ENCODE measurements around the gene POLR3H.
A peak's percentile ranks its signal among the peaks of the same experiment; 100 is the strongest.
"Not testable (repeated sequence)": the region's sequence is repeated elsewhere in the genome, so short reads cannot be mapped to it uniquely, and the experiment has no call there.

Gene POLR3H, protein sequence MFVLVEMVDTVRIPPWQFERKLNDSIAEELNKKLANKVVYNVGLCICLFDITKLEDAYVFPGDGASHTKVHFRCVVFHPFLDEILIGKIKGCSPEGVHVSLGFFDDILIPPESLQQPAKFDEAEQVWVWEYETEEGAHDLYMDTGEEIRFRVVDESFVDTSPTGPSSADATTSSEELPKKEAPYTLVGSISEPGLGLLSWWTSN

DNA sequence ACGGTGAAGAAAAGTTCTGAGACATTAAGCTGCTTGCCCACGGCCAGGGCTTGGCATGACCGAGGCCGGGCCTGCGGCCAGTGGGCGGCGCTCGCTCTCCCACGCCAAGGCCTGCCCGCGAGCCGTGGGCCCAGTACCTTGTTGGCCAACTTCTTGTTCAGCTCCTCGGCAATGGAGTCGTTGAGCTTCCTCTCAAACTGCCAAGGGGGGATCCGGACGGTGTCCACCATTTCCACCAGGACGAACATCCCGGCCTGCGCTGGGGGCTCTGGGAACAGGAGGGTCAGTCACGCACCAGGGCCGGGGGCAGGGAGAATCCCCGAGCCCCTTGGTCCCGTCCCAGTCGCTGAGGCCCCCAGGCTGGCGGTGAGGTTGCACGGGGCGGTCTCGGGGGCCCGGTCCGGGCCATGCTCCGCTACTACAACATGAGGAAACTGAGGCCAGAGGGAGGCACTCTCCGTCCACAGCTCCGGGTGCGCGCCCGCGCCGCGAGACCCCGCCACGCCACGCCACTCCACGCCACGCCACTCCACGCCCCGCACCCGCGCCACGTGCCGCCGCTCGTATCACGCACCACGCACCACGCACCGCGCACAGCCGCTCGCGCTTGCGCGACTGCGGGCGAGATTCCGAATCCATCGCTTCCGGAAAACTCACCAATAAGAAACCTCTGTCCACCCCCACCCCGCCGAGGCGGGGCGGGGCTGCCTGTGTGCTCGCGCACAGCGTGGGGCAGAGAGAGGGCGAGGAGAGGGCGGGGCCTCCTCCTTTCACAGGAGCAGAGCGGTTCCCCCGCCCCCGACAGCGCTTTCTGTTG, at the start of gene POLR3H:
TSS of gene POLR3H (minus strand) at position 617 of the 817 bp plus-strand sequence. CDS start at position 248, 369 bp downstream.
- peak; percentile 98 for DNase-seq (ENCODE audit: low read depth)

DNA sequence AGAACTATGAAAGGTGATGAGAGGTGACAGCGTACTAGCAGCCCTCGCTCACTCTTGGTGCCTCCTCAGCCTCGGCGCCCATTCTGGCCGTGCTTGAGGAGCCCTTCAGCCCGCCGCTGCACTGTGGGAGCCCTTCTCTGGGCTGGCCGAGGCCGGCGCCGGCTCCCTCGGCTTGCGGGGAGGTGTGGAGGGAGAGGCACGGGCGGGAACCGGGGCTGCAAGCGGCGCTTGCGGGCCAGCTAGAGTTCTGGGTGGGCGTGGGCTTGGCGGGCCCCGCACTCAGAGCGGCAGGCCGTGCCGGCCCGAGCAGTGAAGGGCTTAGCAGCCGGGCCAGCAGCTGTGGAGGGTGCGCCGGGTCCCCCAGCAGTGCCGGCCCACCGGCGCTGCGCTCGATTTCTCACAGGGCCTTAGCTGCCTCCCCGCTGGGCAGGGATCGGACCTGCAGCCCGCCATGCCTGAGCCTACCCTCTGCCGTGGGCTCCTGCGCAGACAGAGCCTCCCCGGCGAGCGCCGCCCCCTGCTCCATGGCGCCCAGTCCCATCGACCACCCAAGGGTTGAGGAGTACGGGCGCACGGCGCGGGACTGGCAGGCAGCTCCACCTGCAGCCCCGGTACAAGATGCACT, 49.2 kb upstream of the POLR3H start:
- DNase-seq (ENCODE audit: low read depth): not testable (repeated sequence)

DNA sequence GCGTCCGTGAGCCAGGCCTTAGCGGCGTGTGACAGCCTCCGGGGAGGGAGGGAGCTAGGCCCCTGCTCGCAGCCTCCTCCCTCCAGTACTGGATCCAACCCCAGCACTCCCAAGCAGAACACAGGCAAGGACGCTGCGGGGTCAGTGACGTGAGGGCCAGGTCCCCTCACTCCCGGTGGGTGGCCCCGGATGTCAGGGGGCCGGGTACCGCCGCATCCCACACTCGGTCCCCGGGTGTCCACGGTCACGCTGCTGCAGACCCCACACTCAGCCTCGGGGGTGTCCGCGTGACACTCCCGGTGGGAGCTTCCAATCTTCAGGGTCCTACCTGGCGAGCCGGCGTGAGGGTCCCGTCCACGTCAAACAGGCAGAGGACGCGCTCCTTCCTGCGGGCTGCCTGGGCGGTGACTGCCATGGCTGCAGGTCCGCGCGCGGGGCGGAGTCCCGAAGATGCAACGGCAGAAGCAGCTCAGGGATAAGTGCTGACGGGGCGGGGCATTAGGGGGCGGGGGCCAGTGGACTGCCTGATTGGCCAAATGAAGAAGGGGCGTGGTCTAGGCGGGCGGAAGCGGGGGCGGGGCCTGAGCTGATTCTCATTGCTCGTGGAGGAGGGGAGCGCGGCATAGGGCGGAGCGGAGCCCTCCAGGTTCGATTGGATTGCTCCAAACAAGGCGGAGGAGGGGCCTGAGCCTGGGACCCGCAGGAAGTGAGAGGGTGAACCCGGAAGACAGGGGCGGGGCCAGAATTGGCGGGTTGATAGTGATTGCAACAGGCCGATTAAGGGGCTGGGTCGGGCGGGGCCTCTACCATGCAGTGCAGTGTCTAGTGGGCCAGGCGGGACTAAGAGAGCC, 45.3 kb upstream of the POLR3H start, which contains the start of gene PMM1:
TSS of gene PMM1 (minus strand) at position 450 of the 851 bp plus-strand sequence. CDS start at position 415, 35 bp downstream.
- DNase-seq (ENCODE audit: low read depth): peak; percentile 100

DNA sequence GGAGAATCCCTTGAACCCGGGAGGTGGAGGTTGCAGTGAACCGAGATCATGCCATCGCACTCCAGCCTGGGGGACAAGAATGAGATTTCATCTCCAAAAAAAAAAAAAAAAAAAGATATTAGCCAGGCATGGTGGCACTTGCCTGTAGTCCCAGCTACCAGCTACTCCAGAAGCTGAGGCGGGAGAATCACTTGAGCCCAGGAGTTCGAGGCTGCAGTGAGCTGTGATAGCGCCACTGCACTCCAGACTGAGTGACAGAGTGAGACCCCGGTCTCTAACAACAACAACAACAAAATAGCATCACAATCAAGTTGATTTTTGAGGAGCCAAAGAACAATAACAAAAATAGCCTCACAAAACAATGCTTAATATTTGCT, 43.1 kb upstream of the POLR3H start:
- DNase-seq (ENCODE audit: low read depth): no peak

DNA sequence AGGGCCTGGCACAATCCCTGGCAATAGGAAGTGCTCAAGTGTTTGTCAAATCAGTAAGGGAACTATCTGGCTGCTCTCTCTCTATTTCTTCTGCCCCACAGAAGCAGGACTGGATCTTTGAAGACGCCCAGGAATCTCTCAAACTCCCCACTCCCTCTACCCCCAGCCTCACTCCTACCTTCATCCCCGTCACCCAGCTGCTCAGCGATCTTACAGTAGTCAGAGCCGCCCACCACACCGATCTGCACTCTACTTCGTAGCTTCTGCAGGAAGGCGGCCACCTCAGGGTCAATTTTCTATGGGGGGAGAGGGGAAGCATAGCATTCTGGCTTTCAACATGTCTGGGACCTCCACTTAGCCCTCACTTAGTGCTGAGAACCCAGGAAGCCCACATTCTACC, 41.6 kb upstream of the POLR3H start:
- no peak for DNase-seq (ENCODE audit: low read depth)

DNA sequence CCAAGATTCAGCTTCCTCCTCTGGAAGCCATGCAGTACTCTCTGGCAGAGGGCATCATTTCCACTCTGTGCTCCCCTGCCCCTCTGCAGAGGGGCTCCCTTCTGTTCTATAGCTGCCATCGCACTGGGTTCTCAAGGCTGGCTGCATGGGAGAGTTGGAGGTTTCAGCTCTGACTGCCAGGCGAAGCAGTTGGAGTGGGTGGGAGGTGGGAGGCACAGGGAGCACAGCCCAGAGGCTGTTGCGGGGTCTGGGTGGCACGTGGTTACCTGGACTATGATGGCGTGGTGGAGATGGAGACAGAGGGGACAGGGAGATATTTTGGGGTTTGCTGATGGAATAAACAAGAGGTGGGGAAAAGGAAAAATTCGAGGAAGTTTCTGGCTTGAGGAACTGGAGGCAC, 40.6 kb upstream of the POLR3H start:
- DNase-seq (ENCODE audit: low read depth): no peak

DNA sequence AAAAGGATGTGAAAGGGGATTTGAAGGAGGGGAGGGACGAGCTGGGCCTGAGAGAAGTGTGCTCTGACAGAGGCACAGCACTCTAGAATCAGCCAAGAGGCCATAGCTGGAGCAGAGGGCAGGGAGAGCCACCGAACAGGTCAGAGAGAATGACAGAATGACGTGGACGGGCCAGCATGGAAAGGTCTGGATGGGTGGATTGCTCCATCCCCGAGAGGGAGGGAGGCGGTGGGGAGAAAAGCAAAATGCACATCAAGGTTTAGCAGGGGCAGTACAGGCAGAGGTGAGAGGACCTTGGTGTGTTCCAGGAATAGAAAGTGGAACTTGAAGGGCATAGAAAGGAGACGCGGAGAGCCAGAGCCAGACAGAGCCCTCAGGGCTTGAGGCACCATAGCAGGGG, 38.4 kb upstream of the POLR3H start:
- DNase-seq (ENCODE audit: low read depth): no peak

DNA sequence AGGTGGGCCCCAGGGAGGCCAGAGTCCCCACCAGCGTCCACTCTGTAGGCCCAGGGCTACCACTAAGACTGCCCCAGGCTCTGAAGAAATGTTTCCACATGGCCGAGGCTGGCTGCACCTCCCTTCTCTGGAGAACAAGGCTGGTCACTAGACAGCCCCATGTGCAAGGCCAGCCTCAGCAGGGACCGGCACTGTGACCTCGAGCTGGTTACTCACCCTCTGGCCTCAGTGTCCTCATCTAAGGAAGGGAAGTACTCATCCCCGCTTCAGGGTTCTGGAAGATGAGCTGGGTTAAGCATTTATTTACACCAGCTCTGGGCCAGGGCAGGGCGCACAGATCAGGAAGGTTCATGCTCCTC, 35.7 kb upstream of the POLR3H start:
- DNase-seq (ENCODE audit: low read depth): no peak

DNA sequence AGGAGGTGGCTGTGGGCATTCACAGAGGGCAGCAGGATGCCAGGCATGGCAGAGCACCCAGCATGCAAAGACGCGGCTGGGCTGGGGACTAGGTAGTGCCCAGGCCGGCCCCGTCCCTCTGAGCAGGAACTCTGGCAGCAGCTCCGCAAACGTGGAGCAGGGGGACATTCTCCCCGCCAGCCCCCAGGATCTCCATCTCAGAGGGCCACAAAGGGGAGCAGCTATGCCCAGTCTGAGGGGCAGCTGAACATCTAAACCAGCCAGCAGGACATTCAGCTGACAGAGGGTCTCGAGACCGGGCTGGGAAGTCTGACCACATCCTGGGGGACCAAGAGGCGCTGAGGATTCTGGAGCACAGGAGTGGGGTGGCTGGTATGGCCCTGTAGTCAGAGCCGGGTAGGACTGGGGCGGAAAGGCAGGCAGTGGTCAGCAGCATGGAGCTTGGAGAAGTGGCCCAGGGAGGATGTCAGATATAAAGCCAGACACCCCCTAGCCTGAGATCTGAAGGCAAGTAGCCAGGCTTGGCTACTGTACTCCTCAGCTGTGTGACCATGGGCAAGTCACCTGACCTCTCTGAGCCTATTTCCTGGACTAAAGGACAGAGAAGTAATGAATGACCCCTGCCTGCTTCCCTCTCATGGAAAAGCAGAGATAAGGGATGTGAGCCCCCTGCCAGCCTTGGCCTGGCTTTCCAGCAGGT, 35.2 kb upstream of the POLR3H start:
- no peak for DNase-seq (ENCODE audit: low read depth)

DNA sequence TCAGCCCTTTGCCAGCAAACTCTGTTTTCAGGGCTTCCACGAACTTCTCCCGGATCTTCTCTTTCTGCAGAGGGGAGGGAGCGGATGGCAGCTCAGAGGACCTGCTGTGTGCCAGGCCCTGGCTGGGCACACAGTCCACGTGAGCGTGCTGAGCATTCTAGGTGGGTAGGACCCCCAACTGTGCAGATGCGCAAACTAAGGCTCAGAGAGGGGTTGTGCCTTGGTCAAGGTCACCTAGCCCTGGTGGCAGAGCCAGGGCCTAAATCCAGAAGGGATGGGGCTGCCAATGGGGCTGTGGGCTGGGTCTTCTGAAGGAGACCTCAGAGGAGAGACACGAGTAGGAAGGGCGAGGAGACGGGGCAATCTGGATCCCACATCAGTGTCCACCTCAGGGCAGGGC, 34.5 kb upstream of the POLR3H start:
- no peak for DNase-seq (ENCODE audit: low read depth)

DNA sequence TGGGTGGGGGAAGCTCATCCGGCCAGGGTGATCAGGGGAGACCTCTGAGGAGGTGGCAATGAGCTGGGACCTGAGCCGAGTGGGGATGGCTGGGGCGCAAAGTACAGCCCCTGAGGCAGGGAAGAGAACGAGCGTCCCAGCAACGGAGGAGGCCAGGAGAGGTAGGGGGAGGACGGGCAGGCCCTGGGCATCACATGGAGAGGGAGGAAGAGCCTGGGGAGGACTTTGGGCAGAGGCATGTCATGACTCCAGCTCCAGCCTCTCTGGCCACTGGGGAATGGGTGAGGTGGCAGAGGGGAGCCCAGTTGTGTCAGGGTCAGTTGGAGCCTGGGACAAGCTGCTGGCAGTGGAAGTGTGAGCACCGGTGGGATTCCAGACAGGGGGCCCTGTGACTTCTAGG, 33.8 kb upstream of the POLR3H start:
- no peak for DNase-seq (ENCODE audit: low read depth)

DNA sequence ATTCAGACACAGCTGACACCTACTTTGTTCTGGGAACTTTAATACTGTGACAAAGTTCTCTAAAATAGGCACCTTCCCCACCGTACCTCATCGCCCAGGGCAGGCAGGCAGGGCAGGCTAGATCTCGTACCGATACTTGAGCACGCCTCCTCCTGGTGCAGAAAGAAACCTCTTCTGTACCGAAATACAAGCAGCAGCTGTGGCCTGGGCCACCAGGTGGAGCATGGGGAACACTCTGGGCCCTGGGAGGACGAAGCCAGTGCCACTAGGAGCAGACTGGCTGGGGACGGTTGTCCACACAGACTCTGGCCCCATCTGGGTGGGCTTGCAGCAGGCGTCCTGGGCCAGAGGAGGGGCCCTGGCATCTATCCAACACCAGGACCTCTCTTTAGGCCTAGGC, 32.6 kb upstream of the POLR3H start:
- peak; percentile 64 for DNase-seq (ENCODE audit: low read depth)

DNA sequence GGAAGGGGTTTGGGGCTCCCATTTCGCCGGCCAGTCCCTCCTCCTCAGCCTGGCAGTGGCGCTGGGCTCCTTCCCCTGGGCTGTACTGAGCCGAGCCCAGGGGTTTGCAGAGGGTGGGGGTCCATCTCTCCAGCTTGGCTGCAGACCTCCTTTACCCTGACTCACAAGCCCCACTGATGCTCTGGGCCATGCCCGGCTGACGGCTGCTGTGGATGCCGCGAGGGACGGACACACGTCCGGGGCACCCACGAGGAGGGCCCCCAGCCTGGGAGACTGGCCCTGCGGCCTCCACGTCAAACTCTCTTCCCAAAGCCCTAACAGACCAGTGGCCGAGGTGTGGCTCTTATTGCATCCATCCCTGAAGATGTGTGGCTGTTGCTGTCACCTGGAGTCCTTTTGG, 31.3 kb upstream of the POLR3H start:
- no peak for DNase-seq (ENCODE audit: low read depth)

DNA sequence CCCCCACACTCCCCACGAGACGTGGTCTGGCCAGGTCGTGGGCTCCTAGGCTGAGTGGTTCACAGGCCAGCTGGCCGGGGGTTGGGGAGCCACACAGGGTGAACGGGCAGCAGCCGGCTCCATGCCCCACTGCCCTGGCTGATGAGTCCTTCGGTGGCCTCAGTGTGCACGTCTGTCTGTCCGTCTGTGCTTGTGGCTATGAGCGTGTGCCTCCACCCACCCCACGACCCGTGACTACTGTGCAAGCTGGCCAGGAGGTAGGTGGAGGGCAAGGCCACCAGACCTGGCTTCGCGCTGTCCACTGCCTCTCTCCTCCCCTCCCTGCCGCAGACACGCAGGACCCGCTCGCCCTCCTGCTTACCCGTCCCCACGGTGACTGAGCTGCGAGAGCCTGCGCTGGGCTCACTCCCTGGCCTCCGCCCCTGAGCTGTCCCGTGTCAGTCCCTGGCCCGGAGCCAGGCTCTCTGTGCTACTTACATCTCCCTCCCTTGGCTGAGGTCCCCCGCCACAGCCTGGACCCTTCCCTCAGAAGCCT, 30.6 kb upstream of the POLR3H start:
- DNase-seq (ENCODE audit: low read depth): no peak

DNA sequence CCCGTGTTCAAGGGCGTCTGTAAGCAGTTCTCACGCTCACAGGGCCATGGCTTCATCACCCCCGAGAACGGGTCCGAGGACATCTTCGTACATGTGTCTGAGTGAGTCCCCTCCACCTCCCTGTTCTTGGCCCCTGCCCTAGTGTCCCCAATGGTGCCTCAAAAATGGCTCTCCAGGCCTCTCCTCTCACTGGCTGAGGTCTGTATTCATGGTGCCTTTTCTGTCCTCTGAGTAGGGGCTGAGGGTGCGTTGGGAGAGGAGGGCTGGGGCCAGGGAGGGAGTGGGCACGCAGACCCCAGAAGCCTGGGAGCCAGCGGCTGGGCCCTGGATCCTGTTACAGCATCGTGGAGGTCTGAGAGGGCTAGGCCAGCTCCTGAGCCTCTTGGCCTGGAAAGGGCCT, 29.4 kb upstream of the POLR3H start:
- no peak for DNase-seq (ENCODE audit: low read depth)

DNA sequence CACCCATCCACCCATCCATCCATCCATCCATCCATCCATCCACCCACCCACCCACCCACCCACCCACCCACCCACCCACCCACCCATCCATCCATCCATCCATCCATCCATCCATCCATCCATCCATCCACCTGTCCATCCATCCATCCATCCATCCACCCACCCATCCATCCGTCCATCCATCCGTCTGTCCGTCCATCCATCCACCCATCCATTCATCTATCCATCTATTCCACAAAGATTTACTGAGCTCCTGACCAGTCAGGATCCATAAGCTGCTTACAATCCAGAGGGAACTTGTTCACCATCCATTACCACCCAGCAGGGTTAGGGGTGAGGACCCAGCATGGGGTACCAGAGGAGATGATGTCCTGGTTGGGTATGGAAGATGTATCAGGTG, 28.0 kb upstream of the POLR3H start:
- not testable (repeated sequence) for DNase-seq (ENCODE audit: low read depth)

DNA sequence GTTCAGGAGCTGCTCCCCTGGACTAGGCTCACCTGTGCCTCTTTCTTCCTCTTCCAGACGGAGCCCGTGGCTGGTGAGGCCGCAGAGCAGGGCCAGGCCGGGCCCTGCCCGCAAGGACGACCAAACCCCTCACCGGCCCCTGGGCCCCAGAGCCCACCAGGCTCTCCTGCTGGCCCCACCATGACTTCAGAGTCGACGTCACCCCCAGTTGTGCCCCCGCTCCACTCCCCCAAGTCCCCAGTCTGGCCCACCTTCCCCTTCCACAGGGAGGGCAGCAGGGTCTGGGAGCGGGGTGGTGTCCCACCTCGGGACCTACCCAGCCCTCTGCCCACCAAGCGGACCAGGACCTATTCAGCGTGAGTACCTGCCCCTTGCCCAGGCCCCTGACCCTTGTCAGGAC, 27.5 kb upstream of the POLR3H start:
- no peak for DNase-seq (ENCODE audit: low read depth)

DNA sequence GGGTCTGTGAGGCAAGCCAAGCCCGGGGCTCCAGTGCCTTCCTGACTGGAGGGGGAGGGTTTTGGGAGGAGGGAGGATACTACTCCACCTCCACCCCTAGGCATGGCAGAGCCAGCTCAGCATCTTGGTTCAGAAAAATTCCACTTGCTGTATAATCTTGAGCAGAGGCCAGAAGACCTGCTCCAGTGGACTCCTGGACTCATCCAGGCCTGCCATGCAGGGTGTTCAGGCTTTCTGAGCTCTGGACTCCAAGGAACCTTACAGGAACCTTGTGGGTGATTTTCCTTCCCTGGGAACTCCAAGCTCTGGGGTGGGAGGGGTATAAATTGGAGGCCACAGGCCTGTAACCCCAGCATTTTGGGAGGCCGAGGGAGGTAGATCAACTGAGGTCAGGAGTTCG, 26.0 kb upstream of the POLR3H start:
- no peak for DNase-seq (ENCODE audit: low read depth)

DNA sequence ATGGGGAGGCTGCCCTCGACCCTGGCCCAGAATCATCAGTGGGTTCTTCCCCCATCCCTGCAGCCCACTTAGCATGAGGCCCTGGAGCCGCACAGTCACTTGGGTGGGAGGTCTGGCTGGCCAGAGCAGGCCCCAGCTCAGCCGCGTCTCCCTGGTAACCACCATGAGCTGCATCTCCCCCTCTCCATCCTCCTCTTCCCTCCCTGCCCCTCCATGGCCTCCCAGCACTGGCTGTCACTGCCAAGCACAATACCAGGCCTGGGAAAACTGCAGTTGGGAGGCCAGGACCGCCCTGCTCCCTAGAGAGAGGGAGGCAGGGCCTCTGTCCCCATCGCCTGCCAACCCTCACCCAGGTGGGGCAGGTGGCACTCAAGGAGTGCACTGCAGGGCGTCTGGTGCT, 24.5 kb upstream of the POLR3H start:
- no peak for DNase-seq (ENCODE audit: low read depth)

DNA sequence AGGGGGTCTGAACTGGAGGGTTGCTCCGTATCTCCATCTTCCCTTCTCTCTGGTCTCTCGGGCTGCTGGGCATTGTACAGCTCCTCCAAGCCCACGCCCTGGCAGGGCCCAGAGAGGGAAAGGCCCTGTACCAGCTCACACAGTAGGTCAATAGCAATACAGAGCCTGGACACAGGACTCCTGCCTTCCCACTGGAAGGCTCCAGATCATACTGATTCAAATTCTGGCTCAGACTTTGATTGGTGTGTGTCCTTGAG, 23.2 kb upstream of the POLR3H start:
- DNase-seq (ENCODE audit: low read depth): no peak

DNA sequence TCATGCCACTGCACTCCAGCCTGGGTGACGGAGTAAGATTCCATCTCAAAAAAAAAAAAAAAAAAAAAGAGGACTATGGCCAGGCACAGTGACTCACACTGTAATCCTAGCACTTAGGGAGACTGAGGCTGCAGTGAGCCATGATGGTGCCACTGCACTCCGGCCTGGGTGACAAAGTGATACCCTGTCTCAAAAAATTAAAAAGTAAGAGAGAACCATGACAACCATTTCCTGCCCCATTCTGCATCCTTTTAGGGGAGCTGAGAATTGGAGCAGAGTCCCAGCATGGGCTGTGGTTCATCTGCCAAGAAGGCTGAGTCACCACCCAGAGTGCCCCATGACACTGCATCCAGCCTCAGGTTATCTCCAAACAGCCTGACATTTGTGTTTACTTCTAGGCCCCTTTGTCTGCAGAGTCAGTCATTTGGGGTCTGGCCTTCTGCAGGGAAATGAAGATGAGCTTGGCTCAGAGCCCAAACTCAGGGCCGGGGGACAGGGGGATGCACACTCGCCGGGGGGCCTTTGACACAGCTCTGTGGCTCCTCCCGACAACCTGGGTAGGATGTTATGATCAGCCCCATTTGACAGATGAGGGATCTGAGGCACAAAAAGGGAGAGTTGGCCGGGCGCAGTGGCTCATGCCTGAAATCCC, 21.3 kb upstream of the POLR3H start:
- peak; percentile 94 for DNase-seq (ENCODE audit: low read depth)

All from EH (cell line).